Measurements from ENCODE around the gene POC1A.
A peak's percentile ranks its signal among the peaks of the same experiment; 100 is the strongest.

POC1A gene

GRCh38 chr3:52056968-52057811 lies 97.0 kb downstream of the POC1A start:
- Histone ChIP-seq H3K4me1 (ENCODE audit: control insufficient read depth, insufficient read depth, low read length) (peaks cover 13% of the 10 kb centered on the region), H3K27ac (ENCODE audit: low read depth, low read length) (peak overlapping the region; percentile 80), H3K36me3 (ENCODE audit: control insufficient read depth, insufficient read depth, low read length) (no peaks in the 10 kb centered on the region), H3K4me3 (ENCODE audit: low read length) (peak overlapping the region; percentile 87), H3K9ac (ENCODE audit: low read length) (peak overlapping the region; percentile 53), H3K27me3 (ENCODE audit: control insufficient read depth, insufficient read depth, low read length) (no peaks in the 10 kb centered on the region)

GRCh38 chr3:52056521-52056967 lies 97.7 kb downstream of the POC1A start, which contains the start of gene DUSP7:
Gene DUSP7, minus strand, starts transcription at chr3:52056571. Its CDS starts 205 bp downstream, at chr3:52056366.
- Histone ChIP-seq H3K4me1 (ENCODE audit: control insufficient read depth, insufficient read depth, low read length) (peaks cover 14% of the 10 kb centered on the region), H3K27ac (ENCODE audit: low read depth, low read length) (peak within 1 kb of the TSS; percentile 80), H3K36me3 (ENCODE audit: control insufficient read depth, insufficient read depth, low read length) (no peaks in the 10 kb centered on the region), H3K27me3 (ENCODE audit: control insufficient read depth, insufficient read depth, low read length) (no peaks in the 10 kb centered on the region), H3K9ac (ENCODE audit: low read length) (peak within 1 kb of the TSS; percentile 51), H3K4me3 (ENCODE audit: low read length) (peak within 1 kb of the TSS; percentile 87)

- no peaks in the 10 kb centered on the region for H3K27me3 ChIP-seq (ENCODE audit: control insufficient read depth, insufficient read depth, low read length)
- peaks cover 14% of the 10 kb centered on the region for H3K4me1 ChIP-seq (ENCODE audit: control insufficient read depth, insufficient read depth, low read length)
- H3K9ac ChIP-seq (ENCODE audit: low read length) = peak overlapping the region; percentile 45
- peak overlapping the region; percentile 83 for H3K4me3 ChIP-seq (ENCODE audit: low read length)
- no peaks in the 10 kb centered on the region for H3K36me3 ChIP-seq (ENCODE audit: control insufficient read depth, insufficient read depth, low read length)
- H3K27ac ChIP-seq (ENCODE audit: low read depth, low read length) = peak overlapping the region; percentile 49
Measured at GRCh38 chr3:52055537-52056351, 98.5 kb downstream of the POC1A start.

- Histone ChIP-seq H3K4me1 (ENCODE audit: control insufficient read depth, insufficient read depth, low read length) (peaks cover 14% of the 10 kb centered on the region), H3K4me3 (ENCODE audit: low read length) (peak overlapping the region; percentile 83), H3K27me3 (ENCODE audit: control insufficient read depth, insufficient read depth, low read length) (no peaks in the 10 kb centered on the region), H3K27ac (ENCODE audit: low read depth, low read length) (peak overlapping the region; percentile 49), H3K36me3 (ENCODE audit: control insufficient read depth, insufficient read depth, low read length) (peaks cover under 1% of the 10 kb centered on the region), H3K9ac (ENCODE audit: low read length) (peak overlapping the region; percentile 45)
Measured at GRCh38 chr3:52054661-52055511, 99.3 kb downstream of the POC1A start.

DNA sequence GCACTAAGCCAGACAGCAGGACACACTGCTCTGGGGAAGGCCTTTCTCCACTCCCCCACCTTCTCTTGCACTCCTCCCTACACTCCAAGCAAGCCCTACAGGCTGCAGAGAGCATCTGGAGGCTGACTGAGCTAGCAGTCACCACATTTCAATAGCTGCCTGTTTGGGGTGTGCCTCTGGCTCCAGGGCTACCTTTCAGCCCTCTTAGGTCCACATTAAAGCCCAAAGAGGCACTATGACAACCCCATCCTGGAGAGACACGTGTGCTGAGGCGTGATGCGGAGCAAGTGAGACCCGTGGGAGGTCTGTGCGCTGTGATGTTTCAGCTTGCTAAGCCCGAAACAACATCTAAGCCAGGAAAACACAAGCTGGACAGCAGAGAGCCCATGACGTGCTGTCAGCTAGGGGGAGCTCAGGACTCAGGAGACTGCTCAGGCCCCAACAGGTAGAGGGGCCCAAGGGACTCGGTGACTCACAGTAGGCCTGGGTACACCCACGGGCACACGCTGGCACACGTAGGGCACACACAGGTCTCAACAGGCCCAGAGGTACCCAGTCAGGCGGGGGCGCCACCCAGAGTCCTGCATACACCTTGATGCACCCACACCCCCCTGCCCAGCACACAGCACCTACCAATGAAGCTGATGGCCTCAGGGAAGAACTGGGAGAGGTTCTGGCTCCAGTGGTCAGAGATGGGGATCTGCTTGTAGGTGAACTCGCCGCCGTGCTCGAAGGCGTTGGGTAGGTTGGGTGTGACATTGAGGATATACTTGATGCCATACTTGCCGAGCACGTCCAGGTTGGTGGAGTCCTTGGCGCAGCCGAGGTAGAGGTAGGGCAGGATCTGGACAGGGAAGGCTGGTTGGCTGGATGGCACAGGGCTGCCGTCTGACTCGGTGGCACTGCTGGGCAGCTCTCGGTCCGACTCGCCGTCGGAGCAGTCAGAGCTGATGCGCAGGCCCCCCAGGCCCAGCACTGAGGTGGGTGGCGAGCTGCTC lies 100.6 kb downstream of the POC1A start:
- Histone ChIP-seq H3K4me3 (ENCODE audit: low read length) (peak overlapping the region; percentile 83), H3K36me3 (ENCODE audit: control insufficient read depth, insufficient read depth, low read length) (peaks cover 8% of the 10 kb centered on the region), H3K27ac (ENCODE audit: low read depth, low read length) (peak overlapping the region; percentile 64), H3K27me3 (ENCODE audit: control insufficient read depth, insufficient read depth, low read length) (no peaks in the 10 kb centered on the region), H3K9ac (ENCODE audit: low read length) (no peak overlapping the region), H3K4me1 (ENCODE audit: control insufficient read depth, insufficient read depth, low read length) (peaks cover 14% of the 10 kb centered on the region)

DNA sequence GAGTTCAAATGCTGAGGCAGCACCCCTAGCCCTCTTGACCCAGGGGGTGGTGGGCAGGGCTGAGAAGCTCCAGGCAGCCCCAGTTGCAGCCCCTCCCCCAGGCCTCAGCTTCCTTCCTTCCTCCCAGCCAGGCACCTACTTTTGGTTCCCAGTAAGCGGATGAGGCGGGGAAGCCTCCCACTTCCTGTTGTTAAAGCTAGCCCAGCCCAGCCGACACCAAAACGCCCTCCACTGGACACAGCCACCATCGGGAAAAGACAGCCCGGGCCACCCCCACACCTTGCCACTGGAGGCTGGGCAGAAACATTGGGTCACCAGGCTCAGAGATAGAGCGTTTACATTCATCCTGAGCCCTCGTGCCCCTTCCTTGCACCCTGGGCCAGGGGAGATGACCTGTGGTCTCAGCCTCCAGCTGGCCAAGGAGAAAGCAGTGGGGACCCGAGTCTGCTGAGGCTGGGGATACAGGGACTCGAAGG lies 101.4 kb downstream of the POC1A start:
- H3K36me3 ChIP-seq (ENCODE audit: control insufficient read depth, insufficient read depth, low read length) = peaks cover 8% of the 10 kb centered on the region
- H3K9ac ChIP-seq (ENCODE audit: low read length) = no peak overlapping the region
- H3K4me3 ChIP-seq (ENCODE audit: low read length) = peak overlapping the region; percentile 47
- H3K4me1 ChIP-seq (ENCODE audit: control insufficient read depth, insufficient read depth, low read length) = peaks cover 14% of the 10 kb centered on the region
- H3K27ac ChIP-seq (ENCODE audit: low read depth, low read length) = peak overlapping the region; percentile 66
- H3K27me3 ChIP-seq (ENCODE audit: control insufficient read depth, insufficient read depth, low read length) = no peaks in the 10 kb centered on the region

- Histone ChIP-seq H3K27ac (ENCODE audit: low read depth, low read length) (no peak overlapping the region), H3K4me3 (ENCODE audit: low read length) (no peak overlapping the region), H3K9ac (ENCODE audit: low read length) (no peak overlapping the region), H3K4me1 (ENCODE audit: control insufficient read depth, insufficient read depth, low read length) (peaks cover 10% of the 10 kb centered on the region), H3K36me3 (ENCODE audit: control insufficient read depth, insufficient read depth, low read length) (peaks cover 8% of the 10 kb centered on the region), H3K27me3 (ENCODE audit: control insufficient read depth, insufficient read depth, low read length) (no peaks in the 10 kb centered on the region)
Measured at GRCh38 chr3:52051444-52051843, 102.8 kb downstream of the POC1A start.

DNA sequence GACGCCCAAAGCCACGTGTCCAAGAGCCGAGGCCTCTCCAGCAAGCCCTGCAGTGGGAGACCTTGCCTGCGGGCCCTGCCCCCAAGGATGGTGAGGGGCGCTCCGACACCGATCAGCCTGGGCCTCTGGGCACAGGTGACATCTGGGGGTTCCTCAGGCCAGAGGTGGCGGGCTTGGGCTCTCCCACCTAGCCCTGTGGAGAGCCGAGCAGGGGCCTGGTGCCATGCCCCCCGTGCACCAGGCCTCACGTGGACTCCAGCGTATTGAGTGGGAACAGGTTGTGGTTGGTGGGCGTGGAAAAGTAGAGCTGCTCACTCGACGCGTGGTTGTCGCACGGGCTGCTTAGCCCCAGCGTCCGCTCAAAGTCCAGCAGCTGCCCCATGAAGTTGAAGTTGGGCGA lies 103.7 kb downstream of the POC1A start:
- Histone ChIP-seq H3K27ac (ENCODE audit: low read depth, low read length) (no peak overlapping the region), H3K4me3 (ENCODE audit: low read length) (no peak overlapping the region), H3K4me1 (ENCODE audit: control insufficient read depth, insufficient read depth, low read length) (peaks cover 10% of the 10 kb centered on the region), H3K27me3 (ENCODE audit: control insufficient read depth, insufficient read depth, low read length) (no peaks in the 10 kb centered on the region), H3K9ac (ENCODE audit: low read length) (no peak overlapping the region), H3K36me3 (ENCODE audit: control insufficient read depth, insufficient read depth, low read length) (peaks cover 8% of the 10 kb centered on the region)

DNA sequence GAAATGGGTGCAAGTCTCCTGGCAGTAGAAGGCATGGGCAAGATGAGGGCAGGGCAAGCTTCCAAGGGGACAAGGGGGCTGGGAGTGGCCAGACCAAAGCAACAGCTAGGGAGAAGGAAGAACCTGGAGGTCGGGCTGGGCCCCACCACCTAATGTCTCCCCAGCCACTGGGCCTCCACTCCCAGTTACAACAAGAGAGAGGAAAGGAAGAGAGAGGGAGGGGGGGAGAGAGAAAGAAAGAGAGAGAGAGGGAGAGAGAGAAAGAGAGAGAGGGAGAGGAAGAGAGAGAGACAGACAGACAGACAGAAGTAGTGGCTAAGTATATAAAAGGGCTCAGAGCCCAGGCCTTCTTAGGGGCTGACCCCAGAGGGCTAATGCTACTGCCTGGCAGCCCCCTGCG lies 104.7 kb downstream of the POC1A start:
- peaks cover 8% of the 10 kb centered on the region for H3K36me3 ChIP-seq (ENCODE audit: control insufficient read depth, insufficient read depth, low read length)
- H3K27ac ChIP-seq (ENCODE audit: low read depth, low read length) = no peak overlapping the region
- peaks cover 10% of the 10 kb centered on the region for H3K4me1 ChIP-seq (ENCODE audit: control insufficient read depth, insufficient read depth, low read length)

DNA sequence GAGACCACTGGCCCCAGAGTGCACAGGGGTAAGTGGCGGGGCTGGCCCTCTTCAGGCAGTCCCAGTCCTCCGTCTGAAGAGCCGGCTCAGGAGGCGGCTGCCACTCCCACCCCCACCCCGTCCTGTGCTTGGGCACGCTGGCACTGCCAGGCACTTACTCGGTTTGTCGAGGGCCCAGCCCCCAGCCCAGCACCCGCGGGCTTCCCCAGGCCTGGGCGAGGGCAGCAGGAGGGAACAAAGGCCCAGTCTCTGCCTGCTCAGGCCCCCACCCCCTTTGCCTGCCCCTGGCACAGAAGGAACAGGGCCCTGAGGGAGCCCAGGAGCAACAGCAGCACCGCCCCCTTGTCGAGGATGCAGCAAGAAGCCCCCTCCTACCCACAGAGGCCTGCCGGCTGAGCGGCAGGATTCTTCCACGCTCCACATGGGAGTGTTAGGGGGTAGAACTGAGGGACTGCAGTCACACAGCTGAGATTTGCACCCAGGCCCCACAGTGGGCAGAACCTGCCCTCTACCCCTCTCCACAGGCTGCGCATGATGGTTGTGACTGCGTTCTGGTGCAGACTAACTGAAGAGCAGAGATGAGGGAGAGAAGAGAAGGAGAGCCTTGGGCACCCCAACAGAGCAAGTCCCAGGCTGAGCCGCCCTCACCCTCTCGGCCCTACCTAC lies 106.8 kb downstream of the POC1A start:
- H3K27me3 ChIP-seq (ENCODE audit: control insufficient read depth, insufficient read depth, low read length) = no peaks in the 10 kb centered on the region
- peaks cover 8% of the 10 kb centered on the region for H3K36me3 ChIP-seq (ENCODE audit: control insufficient read depth, insufficient read depth, low read length)
- H3K4me1 ChIP-seq (ENCODE audit: control insufficient read depth, insufficient read depth, low read length) = peaks cover 4% of the 10 kb centered on the region
- H3K4me3 ChIP-seq (ENCODE audit: low read length) = no peak overlapping the region
- H3K27ac ChIP-seq (ENCODE audit: low read depth, low read length) = no peak overlapping the region
- no peak overlapping the region for H3K9ac ChIP-seq (ENCODE audit: low read length)

More for the DNA sequence above, 104.7 kb downstream of the POC1A start:
- H3K27me3 ChIP-seq (ENCODE audit: control insufficient read depth, insufficient read depth, low read length) = no peaks in the 10 kb centered on the region
- H3K4me3 ChIP-seq (ENCODE audit: low read length) = no peak overlapping the region
- no peak overlapping the region for H3K9ac ChIP-seq (ENCODE audit: low read length)

DNA sequence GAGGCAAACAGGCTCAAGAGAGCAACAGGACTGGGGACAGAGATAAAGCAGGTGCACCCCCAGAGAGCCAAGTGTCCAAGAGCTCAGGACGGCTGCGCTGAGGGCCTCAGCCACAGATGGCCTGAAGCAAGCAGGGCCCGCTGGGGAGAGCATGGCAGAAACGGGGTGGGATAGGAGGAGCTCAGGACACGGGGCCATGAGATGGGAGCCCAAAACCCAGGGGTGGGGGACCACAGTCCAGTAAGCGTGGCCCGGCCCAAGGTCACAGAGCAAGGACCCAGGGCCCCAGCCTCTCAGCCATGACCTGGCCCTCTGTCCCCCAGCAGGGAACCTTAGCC lies 107.4 kb downstream of the POC1A start:
- no peak overlapping the region for H3K27ac ChIP-seq (ENCODE audit: low read depth, low read length)
- H3K9ac ChIP-seq (ENCODE audit: low read length) = no peak overlapping the region

More for the DNA sequence above, 107.4 kb downstream of the POC1A start:
- Histone ChIP-seq H3K4me3 (ENCODE audit: low read length) (no peak overlapping the region), H3K27me3 (ENCODE audit: control insufficient read depth, insufficient read depth, low read length) (no peaks in the 10 kb centered on the region), H3K4me1 (ENCODE audit: control insufficient read depth, insufficient read depth, low read length) (no peaks in the 10 kb centered on the region), H3K36me3 (ENCODE audit: control insufficient read depth, insufficient read depth, low read length) (peaks cover 8% of the 10 kb centered on the region)
